Embryonic facial prominence (tissue), 1 donor: Measurements from ENCODE around the gene NALCN.

Source experiments
- DNase-seq: peaks from one replicate; pipeline ENCODE4 v3.0.0-alpha.2; 2016; ENCODE audit errors: extremely low spot score

NALCN gene

DNA sequence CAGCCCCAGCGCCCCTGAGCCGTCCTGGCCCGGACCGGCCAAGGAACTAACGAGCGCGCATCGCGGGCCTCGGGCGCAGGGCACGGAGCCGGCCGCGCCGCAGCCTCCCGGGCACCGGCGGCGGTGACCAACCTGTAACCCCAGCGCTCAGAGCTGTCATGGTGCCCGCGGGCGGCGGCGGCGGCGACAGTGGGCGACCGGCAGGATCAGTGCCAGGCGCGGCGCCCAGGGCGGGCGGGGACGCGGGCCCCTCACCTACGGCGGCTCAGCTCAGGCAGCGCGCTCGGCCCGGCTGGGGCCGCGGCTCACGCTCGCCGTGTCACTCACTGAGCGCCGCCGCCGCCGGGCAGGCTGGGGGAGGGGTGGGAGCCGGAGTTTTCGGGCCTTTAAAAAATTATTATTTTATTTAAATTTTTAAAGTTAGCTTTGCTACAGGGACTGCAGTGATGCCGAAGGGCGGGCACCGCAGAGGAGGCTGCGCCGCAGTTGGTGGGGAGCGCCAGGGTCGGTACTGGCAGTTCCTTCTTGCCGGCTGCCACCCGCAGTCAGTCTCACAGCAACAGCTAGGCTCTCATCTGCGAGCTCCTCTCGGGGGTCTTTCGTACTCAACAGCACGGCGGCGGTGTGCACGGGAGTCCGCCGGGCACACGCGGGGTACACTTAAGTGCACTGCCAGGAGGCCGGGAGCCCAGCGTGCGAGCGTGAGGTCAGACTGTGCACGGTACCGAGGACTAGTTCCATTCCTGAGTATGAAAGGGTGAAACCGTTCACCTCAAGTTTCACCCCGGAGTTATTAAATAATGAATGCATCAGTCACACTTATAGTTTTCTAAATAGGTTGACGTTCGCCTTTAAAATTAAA lies at the start of gene NALCN:
Gene NALCN, minus strand, starts transcription at position 328 of the 862 bp plus-strand sequence. CDS start 17,382 bp downstream, outside the sequence.
- no peak for DNase-seq

DNA sequence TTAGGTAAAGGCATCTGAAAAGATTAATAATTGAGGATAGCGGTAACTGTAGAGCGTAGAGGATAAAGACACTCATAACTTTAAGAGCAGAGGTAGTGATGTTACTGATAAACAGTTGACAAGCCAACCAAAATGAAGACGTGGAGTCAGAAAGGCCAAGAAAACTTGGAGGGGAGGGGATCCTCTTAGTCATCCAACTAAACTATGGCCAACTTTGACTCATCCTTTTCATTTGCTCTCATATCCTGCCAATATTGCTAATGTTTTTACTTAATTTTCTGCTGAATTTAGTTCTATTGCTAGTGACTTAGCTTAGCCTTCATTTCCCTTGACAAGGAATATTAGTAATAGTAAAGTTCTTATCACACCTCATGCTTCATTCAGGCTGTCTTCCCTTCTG lies 49.6 kb upstream of the NALCN start:
- DNase-seq: no peak

DNA sequence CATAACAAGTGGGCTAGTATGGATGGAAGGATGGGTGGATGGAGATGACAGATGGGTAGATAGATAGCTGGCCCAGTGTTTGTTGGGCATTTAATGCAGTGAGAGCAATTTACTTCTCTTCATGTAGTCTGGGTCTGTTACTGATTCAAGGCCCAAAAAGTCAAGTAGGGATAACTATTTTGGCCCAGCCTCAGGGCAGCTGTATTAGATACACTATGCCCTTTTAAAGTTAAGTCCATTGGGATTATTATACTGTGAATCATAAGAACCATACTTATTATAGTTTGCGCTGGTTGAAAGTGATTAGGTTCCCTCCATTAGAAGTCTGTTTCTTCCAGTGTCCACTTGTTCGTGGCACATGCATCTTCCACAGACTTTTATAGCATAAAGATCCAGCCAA lies 40.9 kb upstream of the NALCN start:
- DNase-seq: no peak

DNA sequence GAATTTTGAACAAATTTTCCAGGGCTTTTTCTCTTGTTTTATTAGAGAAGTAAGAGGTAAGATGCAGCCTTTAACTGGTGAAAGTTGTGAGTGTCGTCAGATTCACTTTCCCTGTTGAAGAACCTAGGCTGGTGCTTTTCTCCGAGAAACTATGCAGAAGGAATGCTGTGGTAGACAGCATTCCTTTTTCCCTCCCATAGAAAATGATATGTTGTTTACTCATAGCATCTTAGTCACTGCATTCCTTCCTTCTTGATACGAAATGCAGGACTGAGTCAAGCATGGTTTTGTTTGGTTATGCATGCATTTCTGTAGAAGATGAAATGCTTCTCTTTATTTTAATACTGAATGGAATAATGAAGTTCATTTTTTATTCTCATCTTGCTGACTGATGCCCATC lies 39.6 kb upstream of the NALCN start:
- no peak for DNase-seq

DNA sequence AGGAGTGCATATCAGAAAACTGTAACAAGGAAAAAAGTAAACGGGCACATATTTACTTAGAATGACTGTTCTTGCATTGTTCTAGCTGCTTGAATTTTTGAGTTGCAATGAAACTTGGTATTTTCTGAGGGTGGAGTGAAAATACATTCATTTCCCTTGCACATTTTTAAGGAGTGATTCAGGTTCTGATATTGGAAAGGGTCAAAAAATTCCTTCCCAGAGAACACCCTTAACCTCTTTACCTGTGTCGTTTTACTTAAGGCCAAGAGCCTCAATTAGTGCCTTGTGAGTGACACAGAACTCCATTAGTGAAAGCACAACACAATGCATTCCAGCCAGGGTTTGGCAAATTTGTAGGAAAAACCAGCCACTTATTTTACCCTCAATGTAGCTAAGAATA lies 38.5 kb upstream of the NALCN start:
- no peak for DNase-seq

DNA sequence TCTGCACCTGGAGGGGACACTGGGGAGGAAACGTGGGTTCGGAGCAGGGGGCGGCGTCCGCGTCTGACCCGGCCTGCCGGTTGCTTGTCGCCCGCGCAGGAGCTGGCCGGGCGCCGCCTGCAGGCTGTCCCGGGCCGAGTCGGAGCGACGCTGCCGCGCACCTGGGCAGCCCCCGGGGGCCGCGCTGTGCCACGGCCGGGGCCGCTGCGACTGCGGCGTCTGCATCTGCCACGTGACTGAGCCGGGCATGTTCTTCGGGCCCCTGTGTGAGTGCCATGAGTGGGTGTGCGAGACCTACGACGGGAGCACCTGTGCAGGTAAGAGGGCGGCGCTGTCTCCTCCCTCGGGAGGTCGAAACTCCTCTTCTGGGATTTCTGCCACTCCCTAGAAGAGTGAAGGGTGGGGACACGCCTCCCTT lies 37.5 kb upstream of the NALCN start:
- no peak for DNase-seq

DNA sequence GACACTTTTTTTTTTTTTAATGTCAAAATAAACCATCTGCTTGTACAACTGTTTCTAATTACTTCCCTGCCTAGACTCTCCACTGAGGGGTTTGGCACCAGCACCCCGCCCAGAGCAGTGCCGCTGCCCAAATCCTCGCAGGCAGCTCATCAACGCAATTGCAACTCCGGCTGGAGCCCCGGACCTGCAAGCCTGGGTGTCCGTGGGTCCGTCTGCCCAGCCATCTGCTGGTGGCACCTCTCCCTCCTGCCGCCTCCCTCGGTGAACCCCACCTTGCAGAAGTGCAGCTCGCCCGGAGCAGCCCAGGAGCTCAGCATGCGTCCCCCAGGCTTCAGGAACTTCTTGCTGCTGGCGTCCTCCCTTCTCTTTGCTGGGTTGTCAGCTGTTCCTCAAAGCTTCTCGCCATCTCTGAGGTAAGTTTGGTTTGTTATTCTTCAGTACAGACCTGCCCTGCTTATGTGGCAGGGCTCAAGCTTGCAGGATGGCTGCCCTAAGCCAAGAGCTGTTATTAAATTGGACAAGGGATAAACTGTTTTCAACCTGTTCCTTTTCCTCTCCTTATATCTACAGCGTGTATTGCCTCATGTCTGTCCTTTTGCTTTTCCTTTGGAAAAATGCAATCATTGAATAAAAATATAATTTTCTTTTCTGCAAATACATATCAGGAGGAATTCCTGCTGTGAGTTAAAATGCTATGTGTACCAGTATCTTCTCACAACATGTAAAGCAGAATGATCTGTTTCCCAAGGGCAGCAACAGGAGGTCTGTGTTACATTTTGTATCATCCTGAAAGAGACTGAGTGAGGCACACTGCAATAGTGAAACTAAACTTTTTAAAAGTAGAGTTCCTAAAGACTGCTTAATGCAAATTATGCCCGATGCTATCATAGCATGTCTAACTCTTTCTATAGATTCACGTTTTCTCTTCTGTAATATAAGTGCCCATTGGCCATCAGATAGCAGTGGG lies 36.5 kb upstream of the NALCN start, which contains the start of gene ITGBL1:
Gene ITGBL1, plus strand, starts transcription at position 157 of the 967 bp plus-strand sequence. Its CDS starts 159 bp downstream, at position 316.
- DNase-seq: no peak

DNA sequence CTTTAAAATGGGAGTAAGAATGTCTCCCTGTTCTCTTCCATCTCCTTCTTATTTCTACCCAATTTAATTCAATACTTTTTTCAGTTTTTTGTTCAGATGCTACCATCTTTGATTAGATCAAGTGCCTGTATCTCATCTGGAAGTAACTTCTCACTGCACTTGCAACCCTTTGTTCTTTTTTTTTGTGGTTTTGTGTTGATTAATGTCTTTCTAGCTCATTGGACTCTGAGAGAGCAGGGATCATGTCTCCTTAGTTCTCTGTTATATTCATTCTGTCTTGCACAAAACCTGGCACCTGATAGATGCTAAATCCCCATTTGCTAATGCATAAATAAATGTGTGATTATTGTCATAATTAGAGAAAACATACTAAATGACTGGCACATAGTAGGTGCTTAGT lies 35.3 kb upstream of the NALCN start:
- no peak for DNase-seq

DNA sequence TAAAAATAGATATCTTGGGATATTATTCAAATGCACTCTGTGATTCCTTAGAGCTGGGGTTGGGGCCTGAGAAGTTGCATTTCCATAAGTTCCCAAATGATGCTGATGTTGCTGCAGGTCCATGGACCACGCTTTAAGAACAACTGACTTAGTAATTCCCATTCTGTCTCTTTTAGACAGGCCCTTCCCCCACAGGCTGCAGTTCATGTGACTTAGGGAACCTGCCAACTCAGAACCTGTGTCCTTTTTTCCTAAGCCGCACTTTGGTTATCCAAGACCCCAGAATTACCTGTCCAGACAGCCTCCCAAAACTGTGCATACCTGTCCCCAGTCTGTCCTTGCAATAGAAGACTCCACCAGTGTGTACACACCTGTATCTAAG lies 34.4 kb upstream of the NALCN start:
- no peak for DNase-seq

DNA sequence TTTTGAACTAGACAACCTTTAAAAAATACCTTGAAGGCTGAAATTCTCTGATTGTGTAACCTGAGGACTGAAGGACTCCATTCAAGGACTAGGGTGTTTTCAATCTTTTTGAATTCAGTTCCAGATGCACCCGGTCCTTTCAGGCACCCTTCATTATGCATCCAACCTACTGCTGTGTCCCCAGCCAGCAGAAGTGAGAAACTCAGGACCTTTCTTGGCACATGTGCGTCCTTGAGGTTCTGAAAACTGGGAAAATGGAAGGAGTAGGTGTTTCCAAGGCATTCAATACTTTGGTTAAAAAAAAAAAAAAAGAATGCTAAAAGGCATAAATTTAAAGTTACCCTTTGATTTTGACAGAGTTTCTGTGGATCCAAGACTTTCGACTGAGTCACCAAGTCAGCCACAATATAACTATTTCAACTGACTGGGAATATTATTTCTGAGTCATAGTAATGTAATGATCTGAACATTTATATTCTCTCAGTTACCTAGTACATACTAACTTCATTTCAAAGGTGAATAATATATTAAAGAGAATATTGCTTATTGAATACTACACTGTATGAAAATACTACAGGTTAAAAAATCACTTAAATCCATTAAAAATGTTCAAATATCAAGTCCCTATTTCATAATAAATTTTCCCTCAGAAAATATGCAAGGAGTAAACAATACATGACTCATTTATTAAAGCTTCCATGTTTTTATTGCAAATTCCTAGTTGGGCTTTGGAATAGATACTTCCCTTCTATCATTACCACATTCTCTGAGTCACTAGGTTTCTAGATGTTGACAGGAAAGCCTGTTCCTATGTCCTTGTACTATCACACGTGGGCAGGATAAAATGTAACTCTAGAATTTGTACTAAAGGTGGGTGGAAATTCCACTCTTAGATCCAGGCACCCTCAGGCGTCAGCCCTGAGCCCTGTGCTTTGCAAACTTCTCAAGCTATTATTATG lies 33.8 kb upstream of the NALCN start:
- no peak for DNase-seq

DNA sequence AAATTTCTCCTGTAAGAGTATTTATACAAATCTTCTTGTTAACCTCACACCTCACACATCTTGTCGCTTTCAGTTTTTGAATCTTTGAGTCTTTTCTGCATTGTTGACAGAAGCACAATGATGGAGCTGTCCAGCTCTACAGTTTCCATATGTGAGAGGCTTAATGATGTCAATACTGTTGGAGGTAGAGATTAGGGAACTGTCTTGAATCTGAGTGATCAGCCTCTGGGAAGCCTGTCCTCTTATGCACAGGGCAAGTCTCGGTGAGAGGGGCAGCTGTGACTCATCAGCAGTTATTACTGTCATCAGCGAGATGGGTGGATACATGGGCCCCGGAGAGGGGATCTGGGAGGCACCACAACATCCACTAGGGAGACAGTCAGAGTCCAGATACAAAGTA lies 31.5 kb upstream of the NALCN start:
- no peak for DNase-seq

DNA sequence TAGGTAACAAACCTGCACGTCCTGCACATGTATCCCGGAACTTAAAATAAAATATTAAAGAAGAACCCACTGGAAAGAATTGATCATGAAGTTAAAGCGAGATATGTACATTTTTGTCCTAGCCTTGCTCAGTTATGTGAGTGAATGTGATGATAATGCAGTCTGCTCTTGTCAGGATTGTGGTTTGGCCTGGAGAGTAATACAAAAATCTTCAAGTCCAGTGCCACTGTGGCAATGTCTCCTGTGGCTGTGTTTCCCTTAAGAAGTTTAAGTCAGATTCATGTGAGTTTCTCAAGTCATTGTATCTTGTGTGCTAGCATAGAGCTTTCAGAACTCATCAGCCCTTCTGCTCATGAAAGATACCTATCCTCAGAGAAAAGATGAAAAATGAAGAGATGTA lies 18.2 kb upstream of the NALCN start:
- no peak for DNase-seq

DNA sequence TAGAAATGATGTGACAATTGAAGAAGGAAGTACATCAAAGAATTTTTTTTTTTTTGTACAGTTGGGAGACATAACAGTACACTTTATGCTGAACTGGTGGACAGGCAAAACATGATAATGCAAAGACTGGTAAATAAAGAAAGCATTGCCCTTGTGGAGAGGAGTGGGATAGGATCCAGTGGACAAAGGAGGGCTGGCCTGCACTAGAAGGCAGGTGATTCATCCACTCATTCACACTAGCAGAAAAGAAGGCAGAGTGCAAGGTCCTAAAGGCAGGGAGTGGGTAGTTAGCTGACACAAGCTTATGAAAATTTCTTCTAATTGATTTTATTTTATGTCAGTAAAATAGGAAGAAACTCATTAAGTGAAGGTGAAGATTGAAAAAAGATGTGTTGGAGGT lies 17.6 kb upstream of the NALCN start:
- DNase-seq: no peak

DNA sequence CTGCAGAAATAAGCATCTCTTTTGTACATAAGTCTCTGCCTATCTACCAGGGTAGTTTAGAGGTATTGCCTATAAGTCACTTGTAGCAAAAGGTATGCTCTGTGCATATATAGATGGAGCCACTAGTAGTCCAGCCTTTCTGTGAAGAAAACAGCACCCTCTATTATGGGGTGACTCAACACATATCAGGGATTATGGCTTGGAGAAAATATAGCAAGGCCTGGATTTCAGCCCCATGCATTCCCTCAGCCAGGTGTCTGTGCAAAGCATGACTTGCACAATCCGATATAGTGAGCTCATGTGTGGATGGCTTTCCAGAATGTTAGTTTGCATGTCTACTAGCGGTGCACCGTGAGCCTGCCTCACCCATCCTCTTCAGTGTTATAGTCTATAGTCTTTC lies 13.4 kb upstream of the NALCN start:
- DNase-seq: no peak

DNA sequence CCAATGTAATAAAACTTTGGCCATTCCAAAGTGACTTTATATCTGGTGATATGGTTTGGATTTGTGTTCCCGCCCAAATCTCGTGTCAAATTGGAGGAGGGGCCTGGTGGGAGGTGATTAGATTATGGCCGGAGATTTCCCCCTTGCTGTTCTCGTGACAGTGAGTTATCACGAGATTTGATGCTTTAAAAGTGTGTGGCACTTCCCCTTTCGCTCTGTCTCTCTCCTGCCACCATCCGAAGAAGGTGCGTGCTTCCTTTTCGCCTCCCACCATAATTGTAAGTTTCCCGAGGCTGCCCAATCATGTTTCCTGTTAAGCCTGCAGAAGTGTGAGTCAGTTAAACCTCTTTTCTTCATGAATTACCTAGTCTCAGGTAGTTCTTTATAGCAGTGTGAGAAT lies 9.3 kb upstream of the NALCN start:
- no peak for DNase-seq

DNA sequence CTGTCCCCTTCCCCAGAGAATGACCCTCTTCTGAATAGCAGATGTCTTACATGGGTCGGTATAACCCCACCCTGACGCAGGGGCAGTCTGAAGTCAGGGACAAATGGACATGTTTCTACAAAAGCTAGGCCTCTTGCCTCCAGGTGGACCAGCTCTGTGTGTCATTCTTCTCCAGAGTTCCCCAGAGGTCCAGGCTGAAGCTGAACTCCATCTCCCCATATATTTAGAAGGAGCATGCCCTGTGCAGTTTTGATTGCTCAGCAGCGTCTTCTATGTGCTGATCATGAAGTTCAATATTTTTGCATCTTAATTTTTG lies 8.8 kb upstream of the NALCN start:
- no peak for DNase-seq

DNA sequence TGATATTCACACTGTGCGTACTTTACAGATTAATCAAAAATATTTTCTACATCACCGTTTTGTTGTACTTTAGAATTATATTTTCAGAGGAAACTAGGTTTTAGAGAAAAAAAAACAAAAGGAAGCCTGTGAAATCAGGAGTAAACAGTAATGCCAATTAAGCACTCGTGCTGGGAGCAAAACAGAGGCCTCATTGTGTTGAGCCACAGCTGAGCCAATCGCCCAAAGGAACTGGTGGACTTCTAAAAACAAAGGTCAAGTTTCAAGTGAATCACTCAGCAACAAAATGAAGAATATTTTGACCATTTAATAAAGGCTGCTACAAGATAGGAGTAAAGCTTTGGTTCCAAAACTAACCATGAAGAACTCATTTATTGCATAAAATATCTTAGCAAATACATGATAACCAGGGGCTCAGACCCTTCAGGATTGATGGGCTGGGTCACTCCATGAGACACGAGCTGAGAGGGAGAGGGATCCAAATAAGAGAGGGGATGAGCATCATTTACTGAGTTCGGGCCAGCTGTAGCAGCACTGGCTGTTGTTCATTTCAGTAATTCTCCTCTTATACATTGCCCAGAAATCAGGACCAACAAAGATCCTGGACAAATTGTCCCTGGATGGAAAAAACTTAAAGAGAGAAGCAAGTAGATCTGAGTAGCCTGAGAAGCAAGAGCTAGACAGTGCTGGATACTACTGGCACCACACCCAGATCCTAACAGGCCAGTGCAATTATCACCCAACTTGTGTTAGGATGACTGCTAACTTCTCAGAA lies 8.3 kb upstream of the NALCN start:
- DNase-seq: no peak

DNA sequence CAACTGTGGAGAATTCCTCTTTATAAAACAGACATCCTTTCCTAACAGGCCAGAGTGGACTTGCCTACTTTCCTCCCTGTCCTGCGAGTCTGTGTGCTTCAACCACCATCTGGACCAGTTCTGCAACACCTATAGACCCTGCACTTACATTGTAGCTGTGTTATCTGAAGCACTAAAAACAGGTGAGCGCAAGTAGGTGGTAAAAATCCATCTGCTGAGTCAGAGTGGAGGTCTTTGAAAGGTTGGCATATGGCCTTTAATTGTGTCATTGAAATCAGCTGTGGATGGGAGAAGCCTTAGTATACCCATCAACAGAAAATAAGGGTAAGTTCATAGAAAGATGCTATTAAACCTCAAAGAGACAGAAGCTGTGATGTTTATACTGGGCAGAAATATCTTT lies 7.6 kb upstream of the NALCN start:
- DNase-seq: no peak

DNA sequence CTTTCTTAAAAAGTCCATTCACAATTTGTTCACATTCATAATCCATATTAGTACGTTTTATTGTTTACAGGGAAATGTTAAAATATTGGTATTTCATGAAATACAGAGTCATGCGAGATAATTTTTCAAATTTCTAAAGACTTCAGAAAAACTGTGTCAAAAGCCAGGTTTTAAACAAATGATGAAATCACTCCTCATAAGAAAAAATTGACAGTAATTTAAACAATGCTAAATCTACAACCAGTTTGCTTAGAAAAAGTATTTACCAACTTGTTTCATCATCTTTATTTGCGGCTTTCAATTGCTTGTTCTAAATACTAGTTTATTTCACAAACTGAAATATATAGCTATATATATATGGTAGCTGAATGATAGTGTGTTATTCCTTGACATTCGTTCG lies 1.2 kb upstream of the NALCN start:
- no peak for DNase-seq

DNA sequence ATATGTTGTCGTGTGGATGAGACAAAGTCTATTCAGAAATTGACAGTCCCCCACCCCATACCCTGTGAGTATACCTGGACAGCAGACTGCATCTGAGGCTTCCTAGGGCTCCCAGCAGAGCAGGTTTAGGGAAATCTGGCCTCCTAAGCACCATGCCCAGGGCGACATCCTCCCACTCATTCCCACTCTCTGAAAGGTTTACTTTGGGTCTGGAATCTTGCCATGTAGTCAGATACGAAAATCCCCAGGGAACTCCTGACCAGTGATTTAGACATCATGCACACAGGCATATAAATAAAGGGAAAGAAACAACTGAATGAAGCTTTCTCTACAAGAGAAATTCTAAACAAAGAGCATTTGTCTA lies 717 bp upstream of the NALCN start:
- no peak for DNase-seq
